H1 (cell line): Measurements from ENCODE around the gene KIF15. TPM values are rescaled to one million over a fixed set of nuclear protein-coding genes. Genes with fewer than 3 reads are reported as not detected.

Experiments used
- BRCA1 ChIP-seq: IDR thresholded peaks from 2 replicates; pipeline ENCODE4 v1.6.1; 2012; ENCODE audit warnings: low read depth, low read length, improper control_type of control experiment
- CEBPB ChIP-seq: IDR thresholded peaks from 2 replicates; pipeline ENCODE4 v1.6.1; 2012; ENCODE audit warnings: low read depth, low read length
- CHD2 ChIP-seq: IDR thresholded peaks from 2 replicates; pipeline ENCODE4 v1.6.1; 2012; ENCODE audit warnings: low read length, improper control_type of control experiment
- CTBP2 ChIP-seq: IDR thresholded peaks from 2 replicates; pipeline ENCODE4 v1.7.0; 2011; ENCODE audit warnings: borderline replicate concordance, mild to moderate bottlenecking, moderate library complexity, mixed read lengths, low read length; ENCODE audit not compliant: insufficient read depth, insufficient read length
- EZH2 ChIP-seq: fragments of 200-600 bp; sonication (generic); IDR thresholded peaks from 2 replicates; pipeline ENCODE4 v1.7.1; 2012; ENCODE audit warnings: low read depth, mild to moderate bottlenecking, moderate library complexity, low read length, inconsistent platforms; ENCODE audit not compliant: severe bottlenecking
- HDAC6 ChIP-seq: IDR thresholded peaks from one replicate; pipeline ENCODE4 v1.7.1; 2012; ENCODE audit warnings: low read depth, mild to moderate bottlenecking, inconsistent platforms, low read length, moderate library complexity
- MAFK ChIP-seq: IDR thresholded peaks from 2 replicates; pipeline ENCODE4 v1.6.1; 2012; ENCODE audit warnings: low read depth, mild to moderate bottlenecking, improper control_type of control experiment, low read length
- NANOG ChIP-seq: IDR thresholded peaks from 2 replicates; pipeline ENCODE4 v1.6.1; 2011; ENCODE audit warnings: low read length, low read depth, mild to moderate bottlenecking, inconsistent platforms; ENCODE audit not compliant: insufficient read depth, poor library complexity, severe bottlenecking
- NRF1 ChIP-seq: IDR thresholded peaks from 2 replicates; pipeline ENCODE4 v1.6.1; 2011; ENCODE audit warnings: mild to moderate bottlenecking, low read depth, low read length, improper control_type of control experiment
- POLR2A ChIP-seq, 2 experiments: IDR thresholded peaks; 1 replicate in 1 of 2; 2 replicates in 1 of 2; pipeline ENCODE4 v1.6.1; 2011; ENCODE audit warnings: low read depth in 2 of 2, low read length in 2 of 2, mild to moderate bottlenecking in 2 of 2; ENCODE audit errors: control extremely low read depth in 1 of 2
- RBBP5 ChIP-seq: IDR thresholded peaks from 2 replicates; pipeline ENCODE4 v1.7.1; 2012; ENCODE audit warnings: low read depth, mild to moderate bottlenecking, inconsistent platforms, low read length, moderate library complexity, borderline replicate concordance
- RFX5 ChIP-seq: IDR thresholded peaks from 2 replicates; pipeline ENCODE4 v1.6.1; 2011; ENCODE audit warnings: low read depth, low read length, improper control_type of control experiment, borderline replicate concordance
- SIN3A ChIP-seq, 2 experiments: IDR thresholded peaks in 1 of 2; conservative IDR thresholded peaks in 1 of 2; 2 replicates each; pipeline ENCODE4 v1.6.1; 2011 to 2012; ENCODE audit warnings: low read length in 2 of 2, improper control_type of control experiment in 1 of 2, low read depth in 1 of 2, mild to moderate bottlenecking in 1 of 2
- SIX5 ChIP-seq: IDR thresholded peaks from 2 replicates; pipeline ENCODE4 v1.6.1; 2011; ENCODE audit warnings: mild to moderate bottlenecking, low read depth, low read length
- SP1 ChIP-seq: IDR thresholded peaks from 2 replicates; pipeline ENCODE4 v1.6.1; 2011; ENCODE audit warnings: low read depth, low read length
- SP4 ChIP-seq: IDR thresholded peaks from 2 replicates; pipeline ENCODE4 v1.6.1; 2012; ENCODE audit warnings: low read length, inconsistent platforms
- SRF ChIP-seq: IDR thresholded peaks from 2 replicates; pipeline ENCODE4 v1.6.1; 2011; ENCODE audit warnings: mild to moderate bottlenecking, low read depth, low read length, moderate library complexity
- TAF1 ChIP-seq: IDR thresholded peaks from 2 replicates; pipeline ENCODE4 v1.6.1; 2011; ENCODE audit warnings: mild to moderate bottlenecking, low read depth, low read length
- TAF7 ChIP-seq: optimal IDR thresholded peaks from 2 replicates; pipeline ENCODE3; 2011; ENCODE audit warnings: low read depth, mild to moderate bottlenecking, inconsistent platforms, low read length, moderate library complexity, borderline replicate concordance
- TBP ChIP-seq: IDR thresholded peaks from 2 replicates; pipeline ENCODE4 v1.6.1; 2011; ENCODE audit warnings: low read depth, low read length, improper control_type of control experiment
- YY1 ChIP-seq: IDR thresholded peaks from 2 replicates; pipeline ENCODE4 v1.6.1; 2011; ENCODE audit warnings: low read depth, mild to moderate bottlenecking, low read length
- polyA plus RNA-seq, 7 experiments: library from polyadenylated mRNA; depleted of rRNA in 3 of 7; stranded (reverse) in 5 of 7; unstranded in 2 of 7; fragments of >200 nt in 5 of 7; fragments of 200-250 nt in 2 of 7; gene quantifications; 1 replicate in 5 of 7; 2 replicates in 1 of 7; 4 replicates in 1 of 7; pipeline versions ENCODE4 v1.2.1 to v1.2.3, GENCODE V29; 2011 to 2013; ENCODE audit warnings: missing spikeins in 2 of 7, mixed read lengths in 2 of 7
- total RNA-seq: library from RNA; stranded (reverse); fragmentation: NEBNext Ultra II Directional; extraction: Animal tissue kit (Norgen Biotek cat#: 25700); gene quantifications from 2 replicates; pipeline ENCODE4 v1.2.1, GENCODE V29; 2021
- TF ChIP-seq, protein P1 (sequence below), 3 experiments: IDR thresholded peaks; 1 replicate in 2 of 3; 2 replicates in 1 of 3; pipeline versions ENCODE4 v1.5.1 to v1.6.1; 2011; ENCODE audit warnings: low read length in 3 of 3, mild to moderate bottlenecking in 3 of 3, inconsistent platforms in 2 of 3, low read depth in 1 of 3, moderate library complexity in 1 of 3; ENCODE audit not compliant: insufficient read depth in 1 of 3; ENCODE audit errors: control extremely low read depth in 1 of 3

Gene KIF15
- total and polyA plus RNA-seq, 2 of the 8 experiments (the other 6 are each of a cell fraction or from before 2014, with no cell fraction given), result 4.2 to 25.5 TPM

DNA sequence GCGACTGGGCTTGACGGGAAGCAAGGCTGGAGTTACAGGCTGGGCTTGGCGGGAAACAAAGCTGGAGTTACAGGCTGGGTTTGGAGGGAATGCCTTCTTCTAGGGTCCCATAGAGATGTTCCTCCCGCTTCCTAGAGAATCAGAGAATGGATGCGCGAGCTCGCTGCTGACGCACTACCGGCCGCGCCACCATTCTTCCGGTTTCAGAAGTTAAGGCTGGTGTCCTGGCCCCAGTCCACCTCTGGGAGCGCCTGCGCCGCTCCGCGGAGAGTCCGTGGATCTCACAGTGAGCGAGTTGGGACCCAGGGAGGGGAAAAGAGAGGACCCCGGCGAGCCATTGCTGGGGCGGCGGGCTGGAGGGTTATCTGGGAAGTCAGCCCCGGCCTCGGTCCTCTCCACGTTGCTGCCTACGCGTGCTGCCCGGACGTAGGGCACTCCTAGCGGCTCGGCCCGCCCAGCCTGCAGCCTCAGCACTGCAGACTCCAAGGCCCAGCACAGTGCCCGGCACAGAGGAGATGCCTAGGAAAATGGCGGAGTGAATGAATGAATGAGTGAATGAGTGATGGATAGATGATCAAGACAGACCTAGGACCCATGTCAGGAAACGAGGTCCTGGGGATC, 49.0 kb upstream of the KIF15 start, which contains the start of gene ZNF502 (continued):
- TF ChIP-seq, protein P1, sequence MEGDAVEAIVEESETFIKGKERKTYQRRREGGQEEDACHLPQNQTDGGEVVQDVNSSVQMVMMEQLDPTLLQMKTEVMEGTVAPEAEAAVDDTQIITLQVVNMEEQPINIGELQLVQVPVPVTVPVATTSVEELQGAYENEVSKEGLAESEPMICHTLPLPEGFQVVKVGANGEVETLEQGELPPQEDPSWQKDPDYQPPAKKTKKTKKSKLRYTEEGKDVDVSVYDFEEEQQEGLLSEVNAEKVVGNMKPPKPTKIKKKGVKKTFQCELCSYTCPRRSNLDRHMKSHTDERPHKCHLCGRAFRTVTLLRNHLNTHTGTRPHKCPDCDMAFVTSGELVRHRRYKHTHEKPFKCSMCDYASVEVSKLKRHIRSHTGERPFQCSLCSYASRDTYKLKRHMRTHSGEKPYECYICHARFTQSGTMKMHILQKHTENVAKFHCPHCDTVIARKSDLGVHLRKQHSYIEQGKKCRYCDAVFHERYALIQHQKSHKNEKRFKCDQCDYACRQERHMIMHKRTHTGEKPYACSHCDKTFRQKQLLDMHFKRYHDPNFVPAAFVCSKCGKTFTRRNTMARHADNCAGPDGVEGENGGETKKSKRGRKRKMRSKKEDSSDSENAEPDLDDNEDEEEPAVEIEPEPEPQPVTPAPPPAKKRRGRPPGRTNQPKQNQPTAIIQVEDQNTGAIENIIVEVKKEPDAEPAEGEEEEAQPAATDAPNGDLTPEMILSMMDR (IDR thresholded peaks at IDR 0.05; ENCODE audit: control extremely low read depth in 1 of 3, insufficient read depth in 1 of 3, low read depth in 1 of 3, low read length in 3 of 3), result peak; percentile 33 to 50 (median 46); a peak in 3 of 4 replicates
- 0 out of 2 replicates have a peak, but pooled peaks have one; percentile 9 for TF ChIP-seq NRF1
- TF ChIP-seq RBBP5, result peak; percentile 44; the same call in 1 of the 2 replicates
- TF ChIP-seq TBP, result peak; percentile 91
- peak; percentile 32 for TF ChIP-seq EZH2
- TF ChIP-seq HDAC6, result no peak
- peak; percentile 81 for TF ChIP-seq TAF1
- no peak for TF ChIP-seq NANOG
- 0 out of 2 replicates have a peak, but pooled peaks have one; percentile 12 for TF ChIP-seq CHD2
- TF ChIP-seq POLR2A (IDR thresholded peaks at IDR 0.05; ENCODE audit: control extremely low read depth in 1 of 2, low read depth in 2 of 2, low read length in 2 of 2), result peak; percentile 54 to 92
- peak; percentile 33 for TF ChIP-seq YY1
- no peak for TF ChIP-seq SP1
- peak; percentile 25 to 57; a peak in 1 of 4 replicates for TF ChIP-seq SIN3A (conservative IDR thresholded peaks at IDR 0.05 in 1 of 2, IDR thresholded peaks at IDR 0.05 in 1 of 2; ENCODE audit: low read depth in 1 of 2, low read length in 2 of 2)
- no peak for TF ChIP-seq MAFK
- no peak for TF ChIP-seq SIX5
- TF ChIP-seq CEBPB, result no peak
- 0 out of 2 replicates have a peak, but pooled peaks have one; percentile 68 for TF ChIP-seq SRF
- TF ChIP-seq CTBP2, result no peak
- no peak for TF ChIP-seq BRCA1
- no peak for TF ChIP-seq RFX5
- peak; percentile 78 for TF ChIP-seq TAF7
- TF ChIP-seq SP4, result no peak
